MM.1S (cell line): ENCODE measurements around the gene CIPC.

ENCODE experiments used
- EZH2 ChIP-seq: fragments of 300-600 bp; sonication (generic); optimal IDR thresholded peaks from 2 replicates; pipeline ENCODE3; 2017; ENCODE audit warnings: low read depth, mild to moderate bottlenecking, antibody characterized with exemption, low read length, mixed read lengths
- TF ChIP-seq, protein P1 (sequence below): fragments of 300-600 bp; sonication (generic); IDR thresholded peaks from 2 replicates; pipeline ENCODE4 v1.5.1; 2016; ENCODE audit warnings: antibody characterized with exemption, low read length, mixed read lengths

DNA sequence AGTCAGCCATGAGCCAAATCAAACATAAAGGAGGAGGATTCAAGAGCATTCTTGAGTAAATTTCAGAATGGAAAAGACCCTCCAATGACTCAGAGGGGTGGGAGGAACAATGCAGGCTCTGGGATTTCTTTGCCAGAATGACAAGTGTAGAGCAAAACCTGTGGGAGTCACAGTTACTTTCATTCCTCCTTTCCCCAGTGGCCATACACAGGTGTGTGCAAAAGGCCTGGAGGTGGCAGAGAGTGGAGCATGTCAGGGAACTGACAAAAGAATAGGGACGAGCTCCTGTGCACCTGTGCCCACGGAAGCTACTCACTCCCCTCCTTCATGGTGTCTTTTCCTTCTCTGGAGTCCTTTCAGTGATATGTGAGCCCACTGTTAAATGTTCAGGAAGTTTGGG is 9.4 kb upstream of the CIPC start:
- TF ChIP-seq, protein P1, sequence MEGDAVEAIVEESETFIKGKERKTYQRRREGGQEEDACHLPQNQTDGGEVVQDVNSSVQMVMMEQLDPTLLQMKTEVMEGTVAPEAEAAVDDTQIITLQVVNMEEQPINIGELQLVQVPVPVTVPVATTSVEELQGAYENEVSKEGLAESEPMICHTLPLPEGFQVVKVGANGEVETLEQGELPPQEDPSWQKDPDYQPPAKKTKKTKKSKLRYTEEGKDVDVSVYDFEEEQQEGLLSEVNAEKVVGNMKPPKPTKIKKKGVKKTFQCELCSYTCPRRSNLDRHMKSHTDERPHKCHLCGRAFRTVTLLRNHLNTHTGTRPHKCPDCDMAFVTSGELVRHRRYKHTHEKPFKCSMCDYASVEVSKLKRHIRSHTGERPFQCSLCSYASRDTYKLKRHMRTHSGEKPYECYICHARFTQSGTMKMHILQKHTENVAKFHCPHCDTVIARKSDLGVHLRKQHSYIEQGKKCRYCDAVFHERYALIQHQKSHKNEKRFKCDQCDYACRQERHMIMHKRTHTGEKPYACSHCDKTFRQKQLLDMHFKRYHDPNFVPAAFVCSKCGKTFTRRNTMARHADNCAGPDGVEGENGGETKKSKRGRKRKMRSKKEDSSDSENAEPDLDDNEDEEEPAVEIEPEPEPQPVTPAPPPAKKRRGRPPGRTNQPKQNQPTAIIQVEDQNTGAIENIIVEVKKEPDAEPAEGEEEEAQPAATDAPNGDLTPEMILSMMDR = no peak
- TF ChIP-seq EZH2 = no peak
